ENCODE data around the gene LEPROT.

The LEPROT gene

GRCh38 chr1:65421351-65422025 is 1.0 kb downstream of the LEPROT start:
- Histone ChIP-seq H3K36me3 (ENCODE audit: insufficient read depth, insufficient read length, low read length) (peaks cover 40% of the 10 kb centered on the region), H3K4me3 (ENCODE audit: insufficient read length, low read depth) (peak overlapping the region; percentile 97), H3K9me3 (ENCODE audit: insufficient read depth, low read length) (no peaks in the 10 kb centered on the region), H3K4me1 (ENCODE audit: insufficient read depth, insufficient read length) (peaks cover 27% of the 10 kb centered on the region), H3K9ac (ENCODE audit: insufficient read length, low read depth) (peak overlapping the region; percentile 98), H3K27me3 (ENCODE audit: insufficient read depth, insufficient read length) (no peaks in the 10 kb centered on the region)
- no peak for TF ChIP-seq SUZ12 (IDR thresholded peaks at IDR 0.05; ENCODE audit: extremely low read depth, insufficient read depth, insufficient read length)
- no peak for TF ChIP-seq ZNF274 (IDR thresholded peaks at IDR 0.05; ENCODE audit: low read depth, low read length)
- TF ChIP-seq YY1 (IDR thresholded peaks at IDR 0.05; ENCODE audit: insufficient read depth, insufficient read length) = no peak
- DNase-seq (ENCODE audit: low read depth, low spot score) = no peak

- peak overlapping the region; percentile 98 for H3K9ac ChIP-seq (ENCODE audit: insufficient read length, low read depth)
- TF ChIP-seq YY1 (IDR thresholded peaks at IDR 0.05; ENCODE audit: insufficient read depth, insufficient read length) (no peak), SUZ12 (IDR thresholded peaks at IDR 0.05; ENCODE audit: extremely low read depth, insufficient read depth, insufficient read length) (no peak), ZNF274 (IDR thresholded peaks at IDR 0.05; ENCODE audit: low read depth, low read length) (no peak)
These were observed 2.1 kb downstream of the LEPROT start for GRCh38 chr1:65422241-65423203.

DNA sequence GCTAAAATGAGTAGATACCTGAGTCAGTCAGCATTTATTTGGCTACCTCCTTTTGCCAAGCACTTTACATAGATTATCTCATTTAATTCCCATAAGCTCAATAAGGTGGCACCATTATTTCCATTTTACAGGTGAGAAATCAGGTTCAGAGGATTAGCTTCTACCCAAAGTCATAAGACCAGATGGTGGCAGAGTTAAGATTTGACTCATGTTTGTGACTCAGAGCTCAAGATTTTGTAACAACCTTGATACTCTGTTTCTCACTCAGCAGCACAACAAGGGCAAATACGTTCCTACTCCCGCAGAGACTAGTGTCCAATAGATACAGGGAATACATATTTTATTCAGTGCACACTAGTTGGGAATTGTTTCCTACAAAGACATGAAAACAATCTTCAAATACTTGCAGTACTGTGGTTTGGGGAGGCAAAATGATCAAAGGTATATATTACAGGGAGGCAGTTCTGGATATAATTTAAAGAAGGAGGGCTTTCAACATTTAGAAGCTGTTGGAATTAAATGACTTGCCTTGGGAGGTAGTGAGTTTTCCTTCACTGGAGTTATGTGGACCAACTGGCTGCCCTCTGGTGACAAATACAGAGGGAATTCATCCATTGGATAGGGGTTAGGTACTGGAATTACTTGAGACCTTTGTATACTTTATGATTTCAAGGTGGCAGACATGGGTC is 3.6 kb downstream of the LEPROT start:
- Histone ChIP-seq H3K4me3 (ENCODE audit: insufficient read length, low read depth) (no peak overlapping the region), H3K9ac (ENCODE audit: insufficient read length, low read depth) (no peak overlapping the region), H3K36me3 (ENCODE audit: insufficient read depth, insufficient read length, low read length) (peaks cover 66% of the 10 kb centered on the region), H3K9me3 (ENCODE audit: insufficient read depth, low read length) (no peaks in the 10 kb centered on the region), H3K27me3 (ENCODE audit: insufficient read depth, insufficient read length) (no peaks in the 10 kb centered on the region), H3K4me1 (ENCODE audit: insufficient read depth, insufficient read length) (peaks cover 22% of the 10 kb centered on the region)
- no peak for TF ChIP-seq YY1 (IDR thresholded peaks at IDR 0.05; ENCODE audit: insufficient read depth, insufficient read length)
- TF ChIP-seq SUZ12 (IDR thresholded peaks at IDR 0.05; ENCODE audit: extremely low read depth, insufficient read depth, insufficient read length) = no peak
- no peak for TF ChIP-seq ZNF274 (IDR thresholded peaks at IDR 0.05; ENCODE audit: low read depth, low read length)
- no peak for DNase-seq (ENCODE audit: low read depth, low spot score)

More at GRCh38 chr1:65422241-65423203, 2.1 kb downstream of the LEPROT start:
- Histone ChIP-seq H3K36me3 (ENCODE audit: insufficient read depth, insufficient read length, low read length) (peaks cover 51% of the 10 kb centered on the region), H3K27me3 (ENCODE audit: insufficient read depth, insufficient read length) (no peaks in the 10 kb centered on the region), H3K9me3 (ENCODE audit: insufficient read depth, low read length) (no peaks in the 10 kb centered on the region), H3K4me3 (ENCODE audit: insufficient read length, low read depth) (peak overlapping the region; percentile 97), H3K4me1 (ENCODE audit: insufficient read depth, insufficient read length) (peaks cover 22% of the 10 kb centered on the region)
- DNase-seq (ENCODE audit: low read depth, low spot score) = no peak

DNA sequence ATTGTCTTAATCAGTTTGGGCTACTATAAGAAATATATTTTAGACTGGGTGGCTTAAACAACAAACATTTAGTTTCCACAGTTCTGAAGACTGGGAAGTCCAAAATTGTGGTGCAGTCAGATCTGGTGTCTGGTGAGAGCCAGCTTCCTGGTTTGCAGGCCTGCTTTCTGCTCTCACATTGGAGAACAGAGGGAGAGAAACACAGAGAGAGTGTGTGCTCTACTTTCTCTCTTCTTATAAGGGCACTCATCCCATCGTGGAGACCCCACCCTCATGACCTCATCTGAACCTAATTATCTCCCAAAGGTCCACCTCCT is 4.1 kb downstream of the LEPROT start:
- H3K36me3 ChIP-seq (ENCODE audit: insufficient read depth, insufficient read length, low read length) = peaks cover 70% of the 10 kb centered on the region
- TF ChIP-seq SUZ12 (IDR thresholded peaks at IDR 0.05; ENCODE audit: extremely low read depth, insufficient read depth, insufficient read length) (no peak), ZNF274 (IDR thresholded peaks at IDR 0.05; ENCODE audit: low read depth, low read length) (no peak), YY1 (IDR thresholded peaks at IDR 0.05; ENCODE audit: insufficient read depth, insufficient read length) (no peak)
- H3K4me1 ChIP-seq (ENCODE audit: insufficient read depth, insufficient read length) = peaks cover 22% of the 10 kb centered on the region
- H3K9ac ChIP-seq (ENCODE audit: insufficient read length, low read depth) = no peak overlapping the region
- no peak overlapping the region for H3K4me3 ChIP-seq (ENCODE audit: insufficient read length, low read depth)
- DNase-seq (ENCODE audit: low read depth, low spot score) = no peak
- H3K9me3 ChIP-seq (ENCODE audit: insufficient read depth, low read length) = no peaks in the 10 kb centered on the region
- no peaks in the 10 kb centered on the region for H3K27me3 ChIP-seq (ENCODE audit: insufficient read depth, insufficient read length)

DNA sequence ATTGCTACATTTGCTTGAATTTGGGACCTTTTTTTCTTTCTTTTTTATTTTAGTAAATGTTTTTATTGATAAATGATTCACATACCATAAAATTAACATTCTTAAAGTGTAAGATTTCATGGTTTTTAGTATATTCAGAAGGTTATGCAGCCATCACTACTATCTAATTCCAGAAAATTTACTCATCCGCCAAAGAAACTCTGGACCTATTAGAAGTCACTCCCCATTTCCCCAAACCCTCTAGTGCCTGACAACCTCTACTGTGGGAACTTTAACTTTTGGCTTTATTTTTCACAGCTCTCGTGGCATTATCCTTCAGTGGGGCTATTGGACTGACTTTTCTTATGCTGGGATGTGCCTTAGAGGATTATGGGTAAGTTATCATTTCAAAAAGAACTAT is 4.5 kb downstream of the LEPROT start:
- Histone ChIP-seq H3K4me1 (ENCODE audit: insufficient read depth, insufficient read length) (peaks cover 22% of the 10 kb centered on the region), H3K9ac (ENCODE audit: insufficient read length, low read depth) (no peak overlapping the region), H3K4me3 (ENCODE audit: insufficient read length, low read depth) (no peak overlapping the region), H3K36me3 (ENCODE audit: insufficient read depth, insufficient read length, low read length) (peaks cover 75% of the 10 kb centered on the region), H3K27me3 (ENCODE audit: insufficient read depth, insufficient read length) (no peaks in the 10 kb centered on the region), H3K9me3 (ENCODE audit: insufficient read depth, low read length) (no peaks in the 10 kb centered on the region)
- no peak for DNase-seq (ENCODE audit: low read depth, low spot score)
- no peak for TF ChIP-seq ZNF274 (IDR thresholded peaks at IDR 0.05; ENCODE audit: low read depth, low read length)
- TF ChIP-seq YY1 (IDR thresholded peaks at IDR 0.05; ENCODE audit: insufficient read depth, insufficient read length) = no peak
- TF ChIP-seq SUZ12 (IDR thresholded peaks at IDR 0.05; ENCODE audit: extremely low read depth, insufficient read depth, insufficient read length) = no peak

GRCh38 chr1:65425697-65426096 is 5.2 kb downstream of the LEPROT start:
- no peak overlapping the region for H3K4me3 ChIP-seq (ENCODE audit: insufficient read length, low read depth)
- peaks cover 81% of the 10 kb centered on the region for H3K36me3 ChIP-seq (ENCODE audit: insufficient read depth, insufficient read length, low read length)
- H3K4me1 ChIP-seq (ENCODE audit: insufficient read depth, insufficient read length) = peaks cover 22% of the 10 kb centered on the region

More at GRCh38 chr1:65425697-65426096, 5.2 kb downstream of the LEPROT start:
- TF ChIP-seq SUZ12 (IDR thresholded peaks at IDR 0.05; ENCODE audit: extremely low read depth, insufficient read depth, insufficient read length) (no peak), ZNF274 (IDR thresholded peaks at IDR 0.05; ENCODE audit: low read depth, low read length) (no peak), YY1 (IDR thresholded peaks at IDR 0.05; ENCODE audit: insufficient read depth, insufficient read length) (no peak)
- no peaks in the 10 kb centered on the region for H3K27me3 ChIP-seq (ENCODE audit: insufficient read depth, insufficient read length)
- no peaks in the 10 kb centered on the region for H3K9me3 ChIP-seq (ENCODE audit: insufficient read depth, low read length)
- no peak overlapping the region for H3K9ac ChIP-seq (ENCODE audit: insufficient read length, low read depth)
- DNase-seq (ENCODE audit: low read depth, low spot score) = peak; percentile 95
